Ascending aorta (tissue), 2 donors: ENCODE results near the gene PCDHGB2. TPM values are rescaled to one million over a fixed set of nuclear protein-coding genes. Genes with fewer than 3 reads are reported as not detected.
"Not testable (repeated sequence)": the region's sequence is repeated elsewhere in the genome, so short reads cannot be mapped to it uniquely, and the experiment has no call there.

Experiments used
- DNase-seq, 2 donors: peaks; one replicate each; pipeline ENCODE4 v3.0.0-alpha.2; 2019; ENCODE audit warnings: low spot score in 2 of 2
- H3K27ac ChIP-seq, 2 donors: fragments of 200-600 bp; sonication (generic); one replicate each; pipeline ENCODE4 v1.5.1; 2016 to 2017; ENCODE audit warnings: mild to moderate bottlenecking in 1 of 2
- H3K27me3 ChIP-seq: fragments of 200-600 bp; sonication (generic); one replicate; pipeline ENCODE4 v1.5.1; 2017
- H3K36me3 ChIP-seq, 2 donors: fragments of 200-600 bp; sonication (generic); one replicate each; pipeline ENCODE4 v1.5.1; 2016
- H3K4me1 ChIP-seq, 2 donors: fragments of 200-600 bp; sonication (generic); one replicate each; pipeline ENCODE4 v1.5.1; 2016 to 2017; ENCODE audit warnings: mild to moderate bottlenecking in 1 of 2
- H3K4me3 ChIP-seq, 2 donors: fragments of 200-600 bp; sonication (generic); one replicate each; pipeline ENCODE4 v1.5.1; 2016 to 2017; ENCODE audit warnings: mild to moderate bottlenecking in 1 of 2
- H3K9me3 ChIP-seq, 2 donors: fragments of 200-600 bp; sonication (generic); one replicate each; pipeline ENCODE4 v1.5.1; 2016
- intact Hi-C: fragments of 100-400 bp; cut with DNase I; formaldehyde crosslinking; loops from one replicate; pipeline ENCODE4 v1.15.1; 2023
- total RNA-seq: library from RNA; depleted of rRNA; stranded (reverse); fragments of >200 nt; gene quantifications from one replicate; pipeline ENCODE4 v1.1.0, GENCODE V29; 2016
- TF ChIP-seq, protein P1 (sequence below), 3 experiments: fragments of 200-600 bp in 2 of 3; fragments of 450-650 bp in 1 of 3; sonication (generic) in 2 of 3; IDR thresholded peaks; one replicate each; pipeline ENCODE4 v1.5.1; 2016 to 2019; ENCODE audit warnings: antibody characterized with exemption in 3 of 3, mild to moderate bottlenecking in 1 of 3, moderate library complexity in 1 of 3

PCDHGB2 gene
- total RNA-seq, 1 donor from 2014 or later: 12.2 TPM

GRCh38 chr5:141399555-141400258 is 39.9 kb downstream of the PCDHGB2 start:
- peak overlapping the region in 1 of 2 donors; percentile 20 for H3K4me3 ChIP-seq

GRCh38 chr5:141402553-141403243 is 42.9 kb downstream of the PCDHGB2 start, which contains the start of gene PCDHGA9:
PCDHGA9 (plus strand) TSS chr5:141402778; CDS start chr5:141402953, 175 bp downstream.
- TF ChIP-seq, protein P1, sequence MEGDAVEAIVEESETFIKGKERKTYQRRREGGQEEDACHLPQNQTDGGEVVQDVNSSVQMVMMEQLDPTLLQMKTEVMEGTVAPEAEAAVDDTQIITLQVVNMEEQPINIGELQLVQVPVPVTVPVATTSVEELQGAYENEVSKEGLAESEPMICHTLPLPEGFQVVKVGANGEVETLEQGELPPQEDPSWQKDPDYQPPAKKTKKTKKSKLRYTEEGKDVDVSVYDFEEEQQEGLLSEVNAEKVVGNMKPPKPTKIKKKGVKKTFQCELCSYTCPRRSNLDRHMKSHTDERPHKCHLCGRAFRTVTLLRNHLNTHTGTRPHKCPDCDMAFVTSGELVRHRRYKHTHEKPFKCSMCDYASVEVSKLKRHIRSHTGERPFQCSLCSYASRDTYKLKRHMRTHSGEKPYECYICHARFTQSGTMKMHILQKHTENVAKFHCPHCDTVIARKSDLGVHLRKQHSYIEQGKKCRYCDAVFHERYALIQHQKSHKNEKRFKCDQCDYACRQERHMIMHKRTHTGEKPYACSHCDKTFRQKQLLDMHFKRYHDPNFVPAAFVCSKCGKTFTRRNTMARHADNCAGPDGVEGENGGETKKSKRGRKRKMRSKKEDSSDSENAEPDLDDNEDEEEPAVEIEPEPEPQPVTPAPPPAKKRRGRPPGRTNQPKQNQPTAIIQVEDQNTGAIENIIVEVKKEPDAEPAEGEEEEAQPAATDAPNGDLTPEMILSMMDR (IDR thresholded peaks at IDR 0.05): peak in 2 of 3 experiments; percentile 20 to 23
- Histone ChIP-seq H3K27ac (no peak within 1 kb of the TSS), H3K4me1 (no peaks in the 10 kb centered on the region), H3K4me3 (peak within 1 kb of the TSS; percentile 37 to 45), H3K36me3 (peaks cover 4 to 5% of the 10 kb centered on the region in 2 donors), H3K27me3 (no peaks in the 10 kb centered on the region), H3K9me3 (peaks cover 87 to 97% of the 10 kb centered on the region in 2 donors)
- intact Hi-C loops: loop anchor here (5.0 to 10.0 kb wide), 2 partner anchors 122 to 160 kb away; no protein-coding TSS in a partner anchor
- DNase-seq: no peak

More at GRCh38 chr5:141399555-141400258, 39.9 kb downstream of the PCDHGB2 start:
- Histone ChIP-seq H3K4me1 (no peaks in the 10 kb centered on the region), H3K27me3 (no peaks in the 10 kb centered on the region), H3K36me3 (peaks cover 0 to 5% of the 10 kb centered on the region in 2 donors), H3K27ac (no peak overlapping the region), H3K9me3 (peaks cover 79 to 97% of the 10 kb centered on the region in 2 donors)
- TF ChIP-seq, protein P1 (IDR thresholded peaks at IDR 0.05): no peak
- DNase-seq: no peak
- intact Hi-C loops: loop anchor here (5.0 to 10.0 kb wide), 2 partner anchors 125 to 163 kb away; no protein-coding TSS in a partner anchor

DNA sequence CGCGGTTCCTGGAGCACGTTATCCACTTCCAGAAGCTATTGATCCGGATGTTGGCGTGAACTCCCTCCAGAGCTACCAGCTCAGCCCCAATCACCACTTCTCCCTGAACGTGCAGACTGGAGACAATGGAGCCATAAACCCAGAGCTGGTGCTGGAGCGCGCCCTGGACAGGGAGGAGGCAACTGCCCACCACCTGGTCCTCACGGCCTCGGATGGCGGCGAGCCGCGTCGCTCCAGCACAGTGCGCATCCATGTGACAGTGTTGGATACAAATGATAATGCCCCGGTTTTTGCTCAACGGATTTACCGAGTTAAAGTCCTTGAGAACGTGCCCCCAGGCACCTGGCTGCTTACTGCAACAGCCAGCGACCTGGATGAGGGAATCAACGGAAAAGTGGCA is 43.6 kb downstream of the PCDHGB2 start:
- peak overlapping the region; percentile 37 to 45 for H3K4me3 ChIP-seq
- intact Hi-C loops: loop anchor here (5.0 to 10.0 kb wide), 2 partner anchors 121 to 159 kb away; no protein-coding TSS in a partner anchor
- TF ChIP-seq, protein P1 (IDR thresholded peaks at IDR 0.05): no peak

DNA sequence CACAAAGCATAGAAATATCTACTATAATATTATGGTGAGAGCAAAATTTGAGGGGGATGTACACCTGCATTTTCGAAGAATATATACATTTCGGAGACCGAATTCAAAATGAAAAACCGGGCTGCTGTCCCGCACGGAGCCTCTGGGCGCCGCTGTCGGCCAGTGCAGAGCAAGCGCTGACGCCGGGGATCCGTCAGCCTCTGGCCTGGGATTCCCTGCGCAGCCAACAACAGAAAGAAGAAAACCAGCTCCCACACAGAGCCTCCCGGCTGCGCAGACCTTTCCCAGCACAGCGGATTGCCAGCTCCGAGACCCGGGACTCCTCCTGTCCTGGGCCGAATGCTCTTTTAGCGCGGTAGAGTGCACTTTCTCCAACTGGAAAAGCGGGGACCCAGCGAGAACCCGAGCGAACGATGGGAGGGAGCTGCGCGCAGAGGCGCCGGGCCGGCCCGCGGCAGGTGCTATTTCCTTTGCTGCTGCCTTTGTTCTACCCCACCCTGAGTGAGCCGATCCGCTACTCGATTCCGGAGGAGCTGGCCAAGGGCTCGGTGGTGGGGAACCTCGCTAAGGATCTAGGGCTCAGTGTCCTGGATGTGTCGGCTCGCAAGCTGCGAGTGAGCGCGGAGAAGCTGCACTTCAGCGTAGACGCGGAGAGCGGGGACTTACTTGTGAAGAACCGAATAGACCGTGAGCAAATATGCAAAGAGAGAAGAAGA is 48.2 kb downstream of the PCDHGB2 start, which contains the start of gene PCDHGB6:
Gene PCDHGB6, plus strand, starts transcription at position 232 of the 716 bp plus-strand sequence. Its CDS starts 182 bp downstream, at position 414.
- TF ChIP-seq, protein P1 (IDR thresholded peaks at IDR 0.05): peak in 2 of 3 experiments; percentile 15 to 21
- intact Hi-C loops: loop anchor here (10.0 kb wide), 1 partner anchor 117 kb away; no protein-coding TSS in a partner anchor
- peak in 1 of 2 donors; percentile 61 for DNase-seq
- not testable (repeated sequence) for H3K36me3 ChIP-seq, H3K27ac ChIP-seq, H3K4me1 ChIP-seq, H3K27me3 ChIP-seq
- peak within 1 kb of the TSS; percentile 34 to 42 for H3K4me3 ChIP-seq
- H3K9me3 ChIP-seq: peaks cover 95 to 100% of the 10 kb centered on the region in 2 donors

More for the DNA sequence above, 43.6 kb downstream of the PCDHGB2 start:
- Histone ChIP-seq H3K27ac (no peak overlapping the region), H3K27me3 (no peaks in the 10 kb centered on the region), H3K4me1 (no peaks in the 10 kb centered on the region), H3K36me3 (peaks cover 4 to 5% of the 10 kb centered on the region in 2 donors), H3K9me3 (peaks cover 92 to 100% of the 10 kb centered on the region in 2 donors)
- DNase-seq: no peak
